Measurements from ENCODE around the gene CAMK2A.

Gene CAMK2A

DNA sequence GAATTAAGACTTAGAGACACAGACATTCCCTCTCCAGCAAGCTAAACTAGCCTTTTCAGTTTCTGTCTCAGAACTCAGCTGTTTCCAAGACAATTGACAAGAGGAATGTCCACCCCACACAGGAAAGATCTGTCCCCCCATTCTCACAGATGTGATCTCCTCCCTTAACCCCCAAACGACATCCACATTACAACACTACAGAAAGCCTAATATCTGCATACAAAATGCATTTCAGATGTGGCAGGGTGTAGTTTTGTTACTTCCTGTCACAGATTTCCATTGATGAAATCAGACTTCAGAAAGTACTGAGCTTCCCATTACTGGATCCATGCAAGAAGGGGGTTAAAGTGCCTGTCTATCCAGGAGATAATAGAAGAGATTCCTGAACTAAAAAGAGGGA is 16.0 kb upstream of the CAMK2A start:
- DNase-seq (ENCODE audit: low read depth) = no peak
- TF ChIP-seq CTCF (conservative IDR thresholded peaks at IDR 0.05; ENCODE audit: low read depth, low read length) = no peak
- no peak overlapping the region for H3K4me3 ChIP-seq (ENCODE audit: low read length)

DNA sequence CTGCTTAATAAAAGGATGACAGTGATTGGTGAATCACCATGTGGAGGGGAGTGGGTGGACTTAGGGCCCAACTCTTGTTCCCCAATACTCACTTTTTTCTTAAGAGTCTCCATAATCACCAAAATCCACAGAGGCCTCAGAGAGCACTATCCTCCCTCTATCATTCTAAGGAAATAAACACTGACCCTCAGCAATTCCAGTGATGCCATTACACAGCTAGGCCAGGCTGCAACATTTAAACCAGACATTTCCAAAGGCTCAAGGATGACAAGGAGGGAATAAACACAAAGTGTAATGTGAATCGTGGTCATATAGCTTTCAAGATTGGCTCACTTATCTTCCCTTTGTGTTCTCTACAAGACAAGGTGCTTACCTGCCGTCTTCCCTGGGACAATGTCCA is 15.5 kb upstream of the CAMK2A start:
- no peak for DNase-seq (ENCODE audit: low read depth)
- TF ChIP-seq CTCF (conservative IDR thresholded peaks at IDR 0.05; ENCODE audit: low read depth, low read length) = no peak
- H3K4me3 ChIP-seq (ENCODE audit: low read length) = no peak overlapping the region

GRCh38 chr5:150304481-150305081 is 15.0 kb upstream of the CAMK2A start:
- no peak for TF ChIP-seq CTCF (conservative IDR thresholded peaks at IDR 0.05; ENCODE audit: low read depth, low read length)
- no peak overlapping the region for H3K4me3 ChIP-seq (ENCODE audit: low read length)
- DNase-seq (ENCODE audit: low read depth) = no peak

DNA sequence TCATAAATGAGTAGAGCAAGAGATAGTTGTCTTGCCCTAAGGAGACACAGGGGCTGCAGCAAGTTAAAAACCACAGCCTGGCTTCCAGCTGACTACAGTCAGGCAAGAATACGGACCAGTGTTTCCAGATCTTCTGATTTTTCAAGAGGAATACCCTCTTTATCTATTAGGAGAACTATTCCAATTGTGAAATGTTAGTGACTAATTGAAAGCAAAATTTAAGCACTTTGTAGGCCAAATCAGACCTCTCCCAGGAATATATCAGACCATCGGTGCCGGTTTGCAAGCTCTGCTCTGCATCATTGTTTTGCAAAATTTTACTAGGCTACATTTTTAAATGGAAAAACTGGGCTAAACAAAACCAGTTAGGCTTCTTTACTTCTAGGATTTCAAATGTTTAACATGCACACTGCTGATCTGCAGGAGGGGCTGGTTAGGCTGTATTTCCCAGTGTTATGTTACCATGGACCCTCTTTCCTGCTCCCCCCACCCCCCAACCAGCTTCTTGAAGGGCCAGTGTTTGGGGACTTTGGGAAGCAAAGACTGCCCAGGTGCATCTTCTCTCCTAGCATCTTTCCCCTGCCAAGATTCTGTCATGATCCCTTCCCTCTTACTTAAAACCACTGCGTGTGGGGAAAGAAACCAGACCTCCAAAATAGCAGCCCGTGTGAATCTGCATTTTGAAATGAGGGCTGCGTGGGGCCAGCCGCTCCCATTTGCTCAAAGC is 14.2 kb upstream of the CAMK2A start:
- no peak for DNase-seq (ENCODE audit: low read depth)
- TF ChIP-seq CTCF (conservative IDR thresholded peaks at IDR 0.05; ENCODE audit: low read depth, low read length) = no peak
- no peak overlapping the region for H3K4me3 ChIP-seq (ENCODE audit: low read length)

- H3K4me3 ChIP-seq (ENCODE audit: low read length) = peak overlapping the region; percentile 50
- TF ChIP-seq CTCF (conservative IDR thresholded peaks at IDR 0.05; ENCODE audit: low read depth, low read length) = no peak
- no peak for DNase-seq (ENCODE audit: low read depth)
Measured at GRCh38 chr5:150303070-150303615, 13.6 kb upstream of the CAMK2A start.

DNA sequence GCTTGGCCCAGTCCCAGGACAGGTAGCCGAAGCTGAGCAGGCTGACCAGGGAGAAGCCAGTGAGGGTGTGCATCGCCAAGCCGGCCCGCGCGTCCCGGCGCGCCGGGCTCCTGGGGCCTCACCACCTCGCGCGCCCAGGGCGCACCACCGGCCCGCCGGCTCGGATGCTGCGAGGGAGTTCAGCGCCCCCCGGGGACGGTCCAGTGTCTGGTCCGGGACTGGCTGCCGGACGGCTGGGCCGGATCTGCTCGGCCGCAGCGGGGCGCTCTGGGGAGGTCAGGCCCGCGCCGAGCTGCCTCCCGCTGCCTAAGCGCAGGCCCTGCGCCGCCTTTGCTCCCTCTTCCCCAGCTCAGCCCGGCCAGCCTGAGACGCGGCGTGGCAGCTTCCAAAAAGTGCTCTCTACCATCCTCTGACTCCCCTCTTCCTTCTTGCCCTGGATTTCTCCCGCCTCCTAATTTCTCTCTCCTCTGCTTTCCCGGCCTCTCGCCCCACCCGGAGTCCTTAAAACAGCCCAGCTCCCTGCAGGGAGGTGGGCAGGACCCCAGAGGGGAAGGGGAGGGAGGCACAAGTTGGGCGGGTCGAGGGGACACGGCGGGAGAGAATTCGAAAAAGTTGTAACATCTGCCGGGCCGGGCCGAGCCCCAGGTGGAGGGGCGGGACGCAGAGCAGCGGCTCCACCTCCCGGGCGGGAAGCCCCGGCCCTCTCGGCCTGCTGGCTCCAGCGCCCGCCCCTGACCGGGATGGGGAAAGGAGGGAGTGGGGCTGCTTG is 12.9 kb upstream of the CAMK2A start, which contains the start of gene ARSI:
ARSI (minus strand) TSS at position 605 of the 769 bp plus-strand sequence; CDS start at position 73, 532 bp downstream.
- TF ChIP-seq CTCF (conservative IDR thresholded peaks at IDR 0.05; ENCODE audit: low read depth, low read length) = peak; percentile 34
- peak within 1 kb of the TSS; percentile 50 for H3K4me3 ChIP-seq (ENCODE audit: low read length)
- DNase-seq (ENCODE audit: low read depth) = peak; percentile 78

Measured in retinal pigment epithelial cell (primary cell).